ENCODE data around the gene AOPEP.

The AOPEP gene

GRCh38 chr9:94867281-94867841, 140.9 kb downstream of the AOPEP start:
- Histone ChIP-seq H3K4me3 (peak overlapping the region; percentile 43), H3K27ac (peak overlapping the region; percentile 69 to 86)
- TF ChIP-seq CTCF (IDR thresholded peaks at IDR 0.05): no peak
- DNase-seq (ENCODE audit: low spot score): peak; percentile 88

- no peak for DNase-seq (ENCODE audit: low spot score)
These were observed 141.4 kb downstream of the AOPEP start for GRCh38 chr9:94867842-94868312.

GRCh38 chr9:94868464-94868863, 142.0 kb downstream of the AOPEP start:
- no peak for DNase-seq (ENCODE audit: low spot score)
- Histone ChIP-seq H3K27ac (peak overlapping the region; percentile 69 to 86), H3K4me3 (no peak overlapping the region)
- TF ChIP-seq CTCF (IDR thresholded peaks at IDR 0.05): no peak

More at GRCh38 chr9:94867842-94868312, 141.4 kb downstream of the AOPEP start:
- peak overlapping the region; percentile 43 for H3K4me3 ChIP-seq
- H3K27ac ChIP-seq: peak overlapping the region; percentile 69 to 86
- no peak for TF ChIP-seq CTCF (IDR thresholded peaks at IDR 0.05)

- Histone ChIP-seq H3K4me3 (no peak overlapping the region), H3K27ac (peak overlapping the region; percentile 69 to 73)
- TF ChIP-seq CTCF (IDR thresholded peaks at IDR 0.05): no peak
- DNase-seq (ENCODE audit: low spot score): no peak
These were observed 142.9 kb downstream of the AOPEP start for GRCh38 chr9:94869415-94869843.

- no peak overlapping the region for H3K4me3 ChIP-seq
- peak overlapping the region in 1 of 2 donors; percentile 50 for H3K27ac ChIP-seq
These were observed 143.9 kb downstream of the AOPEP start for GRCh38 chr9:94870465-94870792.

DNA sequence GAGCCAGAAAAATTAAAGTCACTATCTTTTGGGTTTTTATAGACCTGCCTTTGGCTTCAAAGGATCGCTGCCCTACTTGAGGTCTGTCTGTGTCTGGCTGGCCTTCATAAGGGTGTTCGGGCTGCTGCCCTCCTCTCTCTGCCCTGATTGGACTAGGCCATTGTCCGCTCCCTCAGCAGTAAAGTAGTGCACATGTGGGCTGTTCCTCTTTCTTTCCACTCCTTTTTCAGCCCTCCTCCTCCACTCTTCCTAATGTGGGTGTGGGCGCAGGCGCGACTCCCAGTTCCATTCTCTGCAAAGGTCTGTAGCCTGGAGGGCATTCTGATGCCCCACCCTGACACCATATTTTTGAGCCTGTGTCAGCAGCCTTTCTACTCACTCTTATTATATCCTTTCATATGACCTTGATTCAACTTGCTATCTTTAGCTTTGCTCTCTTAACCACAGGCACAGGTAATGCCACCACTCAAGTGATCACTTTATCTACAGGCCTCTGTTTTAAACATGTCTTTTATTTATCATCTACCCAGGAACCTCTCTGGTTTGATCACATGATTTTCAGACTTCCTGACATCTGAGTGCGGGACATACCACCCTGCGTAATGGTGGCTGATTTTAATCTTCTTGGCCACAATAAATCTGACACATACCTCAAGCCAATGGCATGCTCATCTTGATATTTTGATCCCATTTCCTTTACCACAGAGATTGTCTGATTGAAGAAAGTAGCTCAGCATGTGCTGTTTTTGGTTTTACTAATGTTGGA, 144.5 kb downstream of the AOPEP start:
- no peak for DNase-seq (ENCODE audit: low spot score)
- Histone ChIP-seq H3K4me3 (no peak overlapping the region), H3K27ac (peak overlapping the region in 1 of 2 donors; percentile 50)
- no peak for TF ChIP-seq CTCF (IDR thresholded peaks at IDR 0.05)

More at GRCh38 chr9:94870465-94870792, 143.9 kb downstream of the AOPEP start:
- no peak for DNase-seq (ENCODE audit: low spot score)
- no peak for TF ChIP-seq CTCF (IDR thresholded peaks at IDR 0.05)

All from coronary artery (tissue), 2 donors.